ENCODE results near the gene FLOT2.
A peak's percentile ranks its signal among the peaks of the same experiment; 100 is the strongest.
"Not testable (repeated sequence)": the region's sequence is repeated elsewhere in the genome, so short reads cannot be mapped to it uniquely, and the experiment has no call there.

Gene FLOT2

GRCh38 chr17:28917029-28917428 is 19.5 kb upstream of the FLOT2 start:
- DNase-seq (ENCODE audit: low read depth in 2 of 2) = no peak

- no peak for DNase-seq (ENCODE audit: low read depth in 2 of 2)
These were observed 18.9 kb upstream of the FLOT2 start for GRCh38 chr17:28916302-28916934.

- no peak for DNase-seq (ENCODE audit: low read depth in 2 of 2)
These were observed 15.4 kb upstream of the FLOT2 start for GRCh38 chr17:28912938-28913333.

GRCh38 chr17:28912281-28912937 is 14.9 kb upstream of the FLOT2 start:
- DNase-seq (ENCODE audit: low read depth in 2 of 2) = no peak

- no peak for DNase-seq (ENCODE audit: low read depth in 2 of 2)
These were observed 14.0 kb upstream of the FLOT2 start for GRCh38 chr17:28911411-28912045.

GRCh38 chr17:28910534-28910933 is 13.0 kb upstream of the FLOT2 start:
- DNase-seq (ENCODE audit: low read depth in 2 of 2) = no peak

GRCh38 chr17:28908640-28909167 is 11.2 kb upstream of the FLOT2 start:
- DNase-seq (ENCODE audit: low read depth in 2 of 2) = no peak

GRCh38 chr17:28907709-28908475 is 10.4 kb upstream of the FLOT2 start:
- DNase-seq (ENCODE audit: low read depth in 2 of 2) = no peak

GRCh38 chr17:28906706-28907438 is 9.3 kb upstream of the FLOT2 start:
- no peak for DNase-seq (ENCODE audit: low read depth in 2 of 2)

GRCh38 chr17:28906276-28906675 is 8.7 kb upstream of the FLOT2 start:
- DNase-seq (ENCODE audit: low read depth in 2 of 2) = no peak

GRCh38 chr17:28904800-28905199 is 7.3 kb upstream of the FLOT2 start:
- no peak for DNase-seq (ENCODE audit: low read depth in 2 of 2)

- DNase-seq (ENCODE audit: low read depth in 2 of 2) = not testable (repeated sequence)
These were observed 6.0 kb upstream of the FLOT2 start for GRCh38 chr17:28903546-28903841.

- DNase-seq (ENCODE audit: low read depth in 2 of 2) = peak; percentile 87 to 94
These were observed 5.4 kb upstream of the FLOT2 start, which contains the start of gene DHRS13 for GRCh38 chr17:28902819-28903545. Gene DHRS13, minus strand, starts transcription at chr17:28903079. Its CDS starts 135 bp downstream, at chr17:28902944.

- peak in 1 of 2 donors; percentile 34 for DNase-seq (ENCODE audit: low read depth in 2 of 2)
These were observed 4.6 kb upstream of the FLOT2 start for GRCh38 chr17:28901866-28902818.

GRCh38 chr17:28900986-28901726 is 3.6 kb upstream of the FLOT2 start:
- no peak for DNase-seq (ENCODE audit: low read depth in 2 of 2)

- DNase-seq (ENCODE audit: low read depth in 2 of 2) = no peak
These were observed 1.8 kb upstream of the FLOT2 start for GRCh38 chr17:28899212-28899815.

GRCh38 chr17:28898527-28898955 is 1.0 kb upstream of the FLOT2 start:
- DNase-seq (ENCODE audit: low read depth in 2 of 2) = no peak

GRCh38 chr17:28897769-28898526 is 415 bp upstream of the FLOT2 start:
- no peak for DNase-seq (ENCODE audit: low read depth in 2 of 2)
